DMS53 treated with DMSO at 0.1 percent for 48 hours (cell line): ENCODE data around the gene ADAM12.
A peak's percentile ranks its signal among the peaks of the same experiment; 100 is the strongest.
"Not testable (repeated sequence)": the region's sequence is repeated elsewhere in the genome, so short reads cannot be mapped to it uniquely, and the experiment has no call there.

Experiments used
- DNase-seq: peaks from one replicate; lab custom pipeline; 2025; ENCODE audit not compliant: unreplicated experiment; lab: John Stamatoyannopoulos, UW

ADAM12 gene

GRCh38 chr10:126402721-126403695 lies 14.7 kb upstream of the ADAM12 start:
- no peak for DNase-seq

GRCh38 chr10:126400641-126401040 lies 12.4 kb upstream of the ADAM12 start:
- no peak for DNase-seq

- DNase-seq = no peak
Measured at GRCh38 chr10:126398924-126399323, 10.6 kb upstream of the ADAM12 start.

DNA sequence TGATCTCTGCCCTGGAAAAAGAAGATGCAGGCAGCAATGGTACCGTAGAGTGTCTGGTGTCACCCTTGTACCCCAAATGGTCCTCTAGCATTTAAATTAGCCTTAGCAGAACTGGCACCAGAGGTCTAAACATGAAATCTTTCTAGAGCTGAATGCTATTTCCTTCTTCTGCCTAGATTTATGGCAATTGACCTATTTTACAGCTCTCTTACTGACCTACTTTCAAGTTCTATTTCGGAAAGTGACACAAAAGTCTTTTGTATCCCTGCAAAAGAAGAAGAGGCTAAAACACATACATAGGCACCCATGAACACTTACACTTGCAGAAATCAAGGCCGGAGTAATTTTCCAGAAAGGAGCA lies 10.1 kb upstream of the ADAM12 start:
- no peak for DNase-seq

- DNase-seq = no peak
Measured at GRCh38 chr10:126397640-126398382, 9.5 kb upstream of the ADAM12 start.

- no peak for DNase-seq
Measured at GRCh38 chr10:126397156-126397555, 8.9 kb upstream of the ADAM12 start.

DNA sequence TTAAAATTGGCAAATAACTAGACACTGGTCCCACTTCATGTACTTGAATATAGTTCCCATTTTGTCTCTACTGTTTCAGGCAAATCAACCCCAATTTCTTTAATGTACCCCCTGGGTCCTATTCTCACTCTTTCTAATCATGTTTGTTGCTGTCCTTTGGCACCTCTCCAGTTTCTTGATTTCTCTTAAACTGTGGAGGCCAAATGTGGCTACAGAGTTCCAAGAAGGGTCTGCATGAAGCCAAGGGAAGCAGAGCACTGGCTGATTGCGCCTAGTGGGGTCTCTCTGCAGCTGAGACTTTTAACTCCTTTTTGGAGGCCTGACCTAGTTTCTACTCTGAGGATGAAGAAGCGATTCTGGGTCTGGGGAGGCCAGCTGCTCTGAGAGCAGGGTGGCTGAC lies 6.7 kb upstream of the ADAM12 start:
- no peak for DNase-seq

- DNase-seq = no peak
Measured at GRCh38 chr10:126393076-126393475, 4.8 kb upstream of the ADAM12 start.

GRCh38 chr10:126392469-126392868 lies 4.2 kb upstream of the ADAM12 start:
- DNase-seq = no peak

DNA sequence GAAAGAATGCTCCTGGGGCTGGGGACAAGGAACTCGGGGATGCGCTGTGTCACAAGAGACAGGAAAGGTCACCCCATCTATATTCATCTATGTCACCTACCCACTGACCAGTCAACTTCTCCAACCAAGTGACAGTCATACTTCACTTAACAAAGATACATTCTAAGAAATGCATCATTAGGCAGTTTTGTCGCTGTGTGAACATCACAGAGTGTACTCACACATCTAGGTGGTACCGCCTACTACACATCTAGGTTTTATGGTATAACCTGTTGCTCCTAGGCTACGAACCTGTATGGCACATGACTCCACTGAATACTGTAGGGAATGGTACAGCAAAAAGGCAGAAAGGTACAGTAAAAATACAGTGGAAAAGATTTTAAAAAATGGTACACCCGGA lies 3.8 kb upstream of the ADAM12 start:
- DNase-seq = no peak

DNA sequence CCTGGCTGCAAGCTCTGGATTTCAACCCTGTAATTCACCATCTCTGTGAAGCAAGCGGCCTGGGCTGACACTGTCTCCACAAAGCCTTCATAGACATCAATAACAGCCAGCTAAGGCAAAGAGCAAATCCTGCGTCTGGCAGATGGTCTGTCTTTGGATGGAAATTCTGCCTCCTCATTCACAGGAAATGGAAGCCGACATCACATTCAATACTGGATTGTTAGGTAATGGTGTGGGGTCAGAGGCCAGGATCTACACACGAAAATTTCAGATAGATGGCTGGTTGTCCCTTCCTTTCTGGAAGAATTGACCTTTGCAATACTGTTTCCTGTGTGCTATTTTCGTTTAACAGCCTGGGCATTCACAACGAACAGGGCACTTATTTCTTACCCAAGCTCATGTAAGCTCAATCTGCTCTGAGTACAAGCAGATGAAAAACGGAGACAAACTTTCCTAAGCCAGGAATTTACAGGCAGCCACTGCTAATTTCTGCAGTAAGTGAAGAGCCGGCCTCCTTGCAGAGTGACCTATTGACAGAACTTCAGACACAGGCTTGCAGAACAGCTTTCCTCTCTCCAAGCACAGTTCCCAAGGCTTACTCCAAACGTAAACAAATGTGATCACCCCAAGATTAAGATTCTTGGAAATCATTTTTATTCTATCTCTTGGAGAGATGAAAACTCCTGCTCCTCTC lies 3.1 kb upstream of the ADAM12 start:
- DNase-seq = no peak

GRCh38 chr10:126390324-126390723 lies 2.0 kb upstream of the ADAM12 start:
- no peak for DNase-seq

- peak; percentile 48 for DNase-seq
Measured at GRCh38 chr10:126387041-126387921, 996 bp downstream of the ADAM12 start.

DNA sequence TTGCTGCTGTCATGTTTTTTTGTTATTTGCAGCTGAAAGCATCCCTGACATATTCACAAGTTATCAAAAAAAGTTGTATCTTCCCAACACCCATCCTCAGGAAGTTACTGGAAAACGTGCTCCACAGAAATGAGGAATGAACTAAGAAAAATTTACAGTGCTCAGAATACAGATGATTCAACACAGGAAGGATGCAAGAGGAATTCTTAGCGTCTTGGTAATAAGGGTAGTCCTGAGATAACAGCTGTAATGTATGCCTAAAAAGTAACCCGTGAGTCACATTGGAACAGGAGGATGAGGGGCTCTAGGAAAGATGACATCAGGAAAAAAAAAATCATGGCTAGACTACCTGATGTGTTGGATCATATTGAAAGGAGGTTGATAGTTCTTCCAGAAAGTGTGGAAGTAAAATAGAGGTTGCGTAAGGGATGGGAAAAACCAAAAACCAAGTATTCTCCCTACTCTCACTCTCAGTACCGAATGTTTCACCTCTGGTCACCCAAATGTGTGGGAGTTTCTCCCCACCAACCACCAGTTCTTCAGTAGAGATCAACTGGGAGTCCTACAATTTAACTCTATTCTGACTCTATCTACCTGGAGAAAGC lies 3.9 kb downstream of the ADAM12 start:
- no peak for DNase-seq

DNA sequence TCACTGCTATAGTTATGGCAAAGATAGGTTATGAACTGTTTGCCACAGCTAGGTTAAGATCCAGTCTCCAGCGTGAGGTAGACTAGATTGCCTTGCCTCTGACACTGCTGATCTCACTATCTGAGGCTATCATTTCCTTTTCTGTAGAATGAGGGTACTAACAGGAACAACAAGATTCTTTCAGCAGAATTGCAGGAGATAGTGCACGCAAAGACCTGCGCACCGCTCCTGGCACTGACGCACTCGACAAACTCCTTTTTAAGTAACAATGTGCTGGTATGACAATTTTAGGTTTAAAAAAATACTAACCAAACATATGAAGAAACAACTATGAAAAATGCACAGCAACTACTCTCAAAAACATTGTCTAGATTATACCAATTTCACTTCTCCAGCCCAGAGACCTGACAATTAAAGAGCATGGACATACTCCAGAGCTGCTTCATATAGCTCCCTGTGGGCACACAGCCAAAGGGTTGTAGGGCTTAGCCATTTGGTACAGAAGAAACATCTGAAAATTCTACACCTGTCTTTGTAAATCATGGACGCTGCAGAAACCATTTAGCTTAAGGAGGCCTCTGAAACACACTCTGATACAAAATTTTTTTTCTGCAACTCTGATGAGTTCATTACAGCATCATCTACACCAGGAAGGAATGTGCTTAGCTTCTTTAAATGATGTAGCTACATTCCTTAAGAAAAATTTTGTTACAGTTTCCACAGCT lies 7.8 kb downstream of the ADAM12 start:
- no peak for DNase-seq

GRCh38 chr10:126379166-126379565 lies 9.1 kb downstream of the ADAM12 start:
- not testable (repeated sequence) for DNase-seq

DNA sequence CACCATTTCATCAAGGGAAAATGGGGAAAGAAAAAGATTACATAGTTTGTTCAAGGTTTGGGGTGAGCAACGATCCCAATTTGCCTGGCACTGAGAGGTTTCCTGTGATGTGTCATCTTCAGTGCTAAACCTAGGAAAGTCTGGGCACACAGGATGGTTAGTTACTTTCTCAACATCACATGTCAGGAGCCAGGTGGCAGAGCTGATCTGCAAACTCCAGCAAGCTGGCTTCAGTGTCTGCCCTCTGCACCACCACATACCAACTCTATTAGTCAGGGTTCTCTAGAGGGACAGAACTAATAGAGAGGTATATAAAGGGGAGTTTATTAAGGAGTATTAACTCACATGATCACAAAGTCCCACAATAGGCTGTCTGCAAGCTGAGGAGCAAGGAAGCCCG lies 11.3 kb downstream of the ADAM12 start:
- DNase-seq = peak; percentile 36

- DNase-seq = peak; percentile 55
Measured at GRCh38 chr10:126375926-126376554, 12.2 kb downstream of the ADAM12 start.

GRCh38 chr10:126375299-126375698 lies 13.0 kb downstream of the ADAM12 start:
- no peak for DNase-seq
